Daoy (cell line): ENCODE results near the gene DHX40. TPM values are rescaled to one million over a fixed set of nuclear protein-coding genes. Genes with fewer than 3 reads are reported as not detected.
"Not testable (repeated sequence)": the region's sequence is repeated elsewhere in the genome, so short reads cannot be mapped to it uniquely, and the experiment has no call there.

ENCODE experiments used
- DNase-seq: peaks from one replicate; pipeline ENCODE4 v3.0.0-alpha.2; 2015; ENCODE audit warnings: low read depth
- total RNA-seq: library from RNA; depleted of rRNA; stranded (reverse); fragments of >200 nt; shearing (Covaris generic); gene quantifications from 2 replicates; pipeline ENCODE4 v1.2.3, GENCODE V29; 2014

The DHX40 gene
- total RNA-seq, 1 experiment from 2014 or later, result 22.6 TPM

DNA sequence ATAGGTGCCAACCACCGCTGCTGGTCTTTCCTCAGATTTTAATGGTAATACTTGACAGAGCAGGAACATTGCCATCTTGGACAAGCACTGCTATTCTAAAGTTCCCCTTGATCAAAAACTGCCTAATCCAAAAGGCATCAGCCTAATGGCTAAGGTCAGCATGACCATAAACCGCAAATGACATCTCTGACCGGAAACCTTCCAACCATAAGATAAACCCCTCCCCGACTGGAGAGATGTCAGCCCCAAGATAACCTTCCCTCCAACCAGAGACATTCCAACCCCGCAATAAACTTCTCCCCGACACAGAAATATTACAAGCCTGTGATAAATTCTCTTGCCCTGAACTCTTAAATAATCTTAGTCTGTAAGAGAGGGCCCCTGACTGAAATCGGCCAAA, 7.4 kb upstream of the DHX40 start:
- no peak for DNase-seq

DNA sequence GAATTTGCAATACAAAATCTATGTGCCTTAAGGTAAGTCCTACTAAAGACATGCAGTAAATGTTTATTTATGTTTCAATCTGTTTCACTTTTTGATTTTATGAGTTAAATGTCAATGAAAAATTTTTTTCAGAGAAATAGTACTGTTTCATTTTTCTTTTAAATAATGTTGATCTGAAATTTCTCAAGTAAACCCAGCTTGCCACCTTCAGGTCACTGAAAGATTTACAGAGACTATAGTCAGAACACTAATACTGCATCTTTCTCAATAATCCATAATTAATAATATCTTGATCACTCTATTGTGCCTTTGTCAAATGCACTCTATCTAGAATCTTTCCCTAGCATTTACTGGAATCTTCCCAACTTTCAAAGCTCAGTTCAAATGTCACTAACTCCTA, 6.5 kb upstream of the DHX40 start:
- no peak for DNase-seq

DNA sequence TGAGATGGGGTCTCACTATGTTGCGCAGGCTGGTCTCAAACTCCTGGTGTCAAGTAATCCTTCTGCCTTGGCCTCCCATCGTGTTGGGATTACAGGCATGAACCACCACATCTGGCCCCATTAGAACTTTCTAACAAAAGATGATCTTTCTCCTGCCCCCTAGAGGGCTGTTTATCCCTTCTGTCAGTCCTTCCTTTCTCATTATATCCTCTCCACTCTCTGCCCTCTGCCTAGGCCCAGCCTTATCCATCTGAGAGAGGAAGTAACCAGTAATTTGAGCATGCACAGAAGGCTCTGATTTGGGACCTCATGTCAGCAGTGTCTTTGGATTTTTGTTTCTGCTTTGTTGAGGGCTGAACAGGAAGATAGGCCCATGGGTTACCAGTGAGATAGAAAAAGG, 4.4 kb upstream of the DHX40 start:
- DNase-seq, result peak; percentile 15

DNA sequence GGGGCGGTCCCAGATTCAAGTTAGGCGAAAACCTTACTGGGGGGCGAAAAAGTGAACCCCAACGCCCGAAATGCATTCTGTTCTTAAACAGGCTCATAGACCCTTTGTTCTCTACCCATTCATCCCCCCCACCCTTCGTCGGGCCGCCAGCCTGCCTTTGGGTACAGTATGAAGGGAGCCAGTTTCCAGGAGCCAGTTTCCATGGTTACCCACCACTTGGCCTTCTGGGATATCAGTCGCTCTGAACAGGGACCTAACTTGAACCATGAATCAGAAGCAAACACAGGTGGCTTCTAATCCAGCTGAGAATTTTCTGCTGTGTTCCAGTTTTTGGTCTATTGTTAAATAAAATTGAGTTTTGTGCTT, 532 bp downstream of the DHX40 start:
- DNase-seq, result peak; percentile 59

DNA sequence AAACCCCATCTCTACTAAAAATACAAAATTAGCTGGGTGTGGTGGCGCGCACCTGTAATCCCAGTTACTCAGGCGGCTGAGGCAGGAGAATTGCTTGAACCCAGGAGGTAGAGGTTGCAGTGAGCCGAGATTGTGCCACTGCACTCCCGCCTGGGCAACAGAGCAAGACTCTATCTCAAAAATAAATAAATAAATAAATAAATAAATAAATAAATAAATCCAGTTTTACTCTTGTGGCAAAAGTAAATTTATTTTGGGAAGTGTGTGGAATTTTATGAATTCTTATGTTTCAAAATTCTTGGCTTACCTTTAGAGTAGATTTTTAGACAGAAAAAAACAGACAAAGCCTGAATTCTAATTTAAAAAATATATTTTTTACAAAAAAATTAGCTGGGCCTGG, 3.7 kb downstream of the DHX40 start:
- not testable (repeated sequence) for DNase-seq

DNA sequence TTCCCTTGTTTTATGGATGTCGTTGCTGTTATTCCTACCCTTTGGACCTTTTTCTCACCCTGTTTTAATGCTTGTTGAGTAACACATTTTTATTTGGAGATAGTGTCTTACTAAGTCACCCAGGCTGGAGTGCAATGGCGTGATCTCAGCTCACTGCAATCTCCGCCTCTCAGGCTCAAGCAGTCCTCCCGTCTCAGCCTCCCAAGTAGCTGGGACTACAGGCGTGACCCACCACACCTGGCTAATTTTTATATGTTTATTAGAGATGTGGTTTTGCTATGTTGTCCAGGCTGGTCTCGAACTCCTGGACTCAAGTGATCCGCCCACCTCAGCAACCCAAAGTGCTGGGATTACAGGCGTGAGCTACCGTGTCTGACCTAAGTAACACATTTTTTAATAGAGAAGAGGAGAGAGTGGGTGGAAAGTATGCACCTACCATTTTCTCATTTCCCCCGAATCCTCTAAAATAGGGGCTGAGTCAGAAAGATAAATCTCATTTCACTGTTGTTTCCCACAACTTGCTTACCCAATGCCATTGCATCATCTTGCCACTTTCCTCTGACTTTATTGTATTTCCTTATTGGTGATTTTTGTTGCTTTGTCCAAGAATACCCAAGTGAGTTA, 7.0 kb downstream of the DHX40 start:
- no peak for DNase-seq

DNA sequence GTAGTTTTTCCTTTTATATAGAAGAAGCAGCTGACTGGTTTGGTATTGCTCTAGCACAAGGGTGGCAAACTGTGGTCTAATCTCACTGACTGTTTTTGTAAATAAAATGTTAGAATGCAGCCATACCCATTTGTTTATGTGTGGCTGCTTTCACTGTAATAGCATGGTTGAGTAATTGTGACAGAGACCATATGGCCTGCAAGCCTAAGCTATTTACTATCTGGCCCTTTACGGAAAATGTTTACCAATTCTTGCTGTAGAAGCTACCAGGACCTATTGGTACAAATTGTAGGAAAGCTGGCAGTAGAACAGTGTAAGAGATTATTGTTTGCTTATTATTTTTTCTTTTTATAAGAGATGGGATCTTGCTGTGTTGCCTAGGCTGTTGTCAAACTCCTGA, 18.8 kb downstream of the DHX40 start:
- DNase-seq, result not testable (repeated sequence)

GRCh38 chr17:59600169-59600568, 34.8 kb downstream of the DHX40 start:
- DNase-seq, result no peak

DNA sequence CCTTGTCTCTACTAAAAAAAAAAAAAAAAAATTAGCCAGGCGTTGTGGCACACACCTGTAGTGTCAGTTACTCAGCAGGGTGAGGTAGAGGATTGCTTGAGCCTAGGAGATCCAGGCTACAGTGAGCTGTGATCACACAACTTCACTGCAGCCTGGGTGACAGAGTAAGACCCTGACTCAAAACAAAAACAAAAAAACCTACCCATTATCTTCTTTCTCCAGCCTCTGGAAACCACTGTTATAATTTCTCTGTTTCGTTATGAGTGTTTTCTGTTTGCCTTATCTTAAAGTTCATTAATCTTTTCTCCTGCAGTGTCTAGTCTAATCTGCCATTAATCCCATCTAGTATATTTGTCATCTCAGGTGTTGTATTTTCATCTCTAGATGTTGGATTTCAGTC, 35.7 kb downstream of the DHX40 start:
- no peak for DNase-seq

GRCh38 chr17:59607061-59607460, 41.7 kb downstream of the DHX40 start:
- no peak for DNase-seq

DNA sequence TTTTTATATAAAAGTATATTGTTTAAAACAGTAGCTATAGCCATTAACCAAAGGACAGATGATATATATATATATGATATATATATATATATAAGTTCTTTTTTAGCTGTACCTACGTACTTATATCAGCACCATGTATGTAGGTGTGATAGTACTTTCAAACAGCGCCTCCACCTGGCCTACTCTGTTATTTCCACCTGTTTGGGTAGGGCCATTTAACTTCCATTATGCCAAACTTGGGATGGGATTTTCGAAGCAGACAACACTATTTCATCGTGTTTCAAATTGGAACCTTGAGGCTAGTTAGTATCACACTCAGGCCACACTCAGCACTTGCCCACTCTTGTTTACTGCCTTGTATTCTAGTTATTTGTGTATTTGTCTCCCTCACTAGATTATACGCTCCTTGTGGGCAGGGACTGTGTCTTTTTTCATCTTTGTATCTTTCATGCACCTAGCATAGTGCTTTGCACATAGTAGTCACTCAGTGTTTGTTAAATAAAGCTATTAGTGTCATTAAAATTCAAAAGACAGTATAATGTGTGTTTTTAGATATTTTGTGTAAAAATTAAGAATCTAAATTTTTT, 42.5 kb downstream of the DHX40 start:
- no peak for DNase-seq

- no peak for DNase-seq
Measured at GRCh38 chr17:59611503-59611902, 46.1 kb downstream of the DHX40 start.

- no peak for DNase-seq
Measured at GRCh38 chr17:59616253-59616920, 51.0 kb downstream of the DHX40 start.

- DNase-seq, result peak; percentile 3
Measured at GRCh38 chr17:59617156-59617732, 51.8 kb downstream of the DHX40 start.

DNA sequence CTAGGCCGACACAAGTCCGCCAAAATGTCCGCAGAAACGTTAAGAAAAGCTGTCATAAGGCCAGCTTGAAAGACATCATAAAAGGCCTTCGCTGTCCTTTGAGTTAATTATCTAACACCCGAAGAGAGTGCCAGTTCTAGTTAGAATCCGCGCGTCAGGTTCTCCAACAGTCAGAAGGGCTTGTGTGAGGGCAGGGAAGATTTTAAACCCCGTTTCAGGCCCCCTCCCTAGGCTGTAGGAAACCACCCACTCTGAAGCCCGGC, 53.6 kb downstream of the DHX40 start:
- DNase-seq, result no peak

GRCh38 chr17:59619298-59620063, 54.1 kb downstream of the DHX40 start, which contains the start of gene CLTC:
Gene CLTC (plus strand): TSS chr17:59619895. CDS start chr17:59620132, 237 bp downstream.
- DNase-seq, result peak; percentile 94

DNA sequence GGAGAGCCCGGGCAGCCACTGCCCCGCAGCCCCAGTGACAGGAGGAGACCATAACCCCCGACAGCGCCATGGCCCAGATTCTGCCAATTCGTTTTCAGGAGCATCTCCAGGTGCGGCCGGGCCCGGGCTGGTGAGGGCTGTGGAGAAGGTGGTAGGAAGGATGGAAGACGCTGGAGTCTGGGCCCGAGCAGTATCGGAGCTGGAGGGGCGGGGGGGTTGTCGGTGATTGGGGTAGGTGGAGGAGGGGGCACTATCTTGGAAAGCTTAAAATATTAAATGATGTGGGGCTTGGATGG, 54.6 kb downstream of the DHX40 start:
- DNase-seq, result no peak

DNA sequence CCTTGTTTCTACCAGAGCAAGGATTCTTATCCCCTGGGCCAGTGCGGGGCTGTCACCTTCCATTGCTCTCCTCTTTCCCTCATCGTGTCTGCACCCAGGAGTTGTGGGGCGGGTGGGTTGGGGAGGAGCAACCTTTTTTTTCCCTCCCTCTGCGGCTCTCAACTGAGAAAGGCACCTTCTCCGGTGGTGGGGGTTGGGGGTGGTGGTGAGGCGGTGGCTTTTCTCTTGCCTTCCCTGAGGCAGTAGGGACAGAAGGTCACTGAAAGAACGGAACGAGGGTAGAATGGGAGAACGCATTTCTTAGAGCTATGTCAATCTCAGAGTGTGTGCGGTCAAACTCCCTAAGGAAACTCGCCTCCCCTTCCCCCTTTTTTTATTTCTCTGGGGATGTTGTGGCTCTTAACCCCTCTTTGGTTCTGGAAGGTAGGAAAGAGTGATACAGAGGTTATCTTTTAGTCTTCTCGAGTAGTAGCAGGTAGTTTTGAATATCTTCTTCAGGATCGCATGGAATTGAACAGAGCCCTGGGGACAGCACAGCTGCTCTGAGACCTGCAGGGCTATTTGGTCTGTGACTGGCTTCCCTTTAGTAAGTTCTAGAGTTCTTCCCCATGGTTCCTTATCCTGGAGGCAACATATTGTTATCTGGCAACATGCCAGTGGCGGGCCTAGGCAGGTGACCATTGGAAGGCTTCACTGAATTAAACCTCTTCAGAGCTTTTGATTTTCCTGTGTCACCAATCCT, 55.3 kb downstream of the DHX40 start:
- peak; percentile 22 for DNase-seq

- no peak for DNase-seq
Measured at GRCh38 chr17:59621771-59622170, 56.4 kb downstream of the DHX40 start.

- no peak for DNase-seq
Measured at GRCh38 chr17:59623151-59623550, 57.7 kb downstream of the DHX40 start.

- no peak for DNase-seq
Measured at GRCh38 chr17:59626756-59627155, 61.3 kb downstream of the DHX40 start.

GRCh38 chr17:59627274-59627673, 61.9 kb downstream of the DHX40 start:
- no peak for DNase-seq
